Panc1 (cell line): ENCODE results near the gene SLC9A7. TPM values are rescaled to one million over a fixed set of nuclear protein-coding genes. Genes with fewer than 3 reads are reported as not detected.

Source experiments
- ATAC-seq: fragments of 200-7000 bp; cut with Tn5 transposase; 2 replicates; pipeline ENCODE4 v1.9.1; 2020; ENCODE audit warnings: mild to moderate bottlenecking, moderate library complexity
- BruUV-seq: library from RNA; stranded (reverse); fragments of 400-500 nt; replicated peaks from 2 replicates; lab custom pipeline; 2021; lab: Mats Ljungman, UMichigan
- CTCF ChIA-PET: fragments of 300-600 bp; sonication (Branson Sonifier 250); formaldehyde crosslinking; loops from one replicate; lab custom pipeline; 2022; ENCODE audit warnings: antibody characterized with exemption; lab: Charles Lee
- POLR2A ChIA-PET: fragments of 300-600 bp; sonication (Branson Sonifier 250); formaldehyde crosslinking; loops from one replicate; lab custom pipeline; 2022; ENCODE audit warnings: antibody characterized with exemption; lab: Charles Lee
- DNase-seq: peaks from one replicate; pipeline ENCODE4 v3.0.0-alpha.2; 2010; ENCODE audit warnings: low read depth, low spot score
- H3K27ac ChIP-seq: 2 replicates; pipeline ENCODE4 v1.5.1; 2011; ENCODE audit warnings: mild to moderate bottlenecking, low read length, inconsistent platforms
- H3K27me3 ChIP-seq: fragments of 200-500 bp; sonication (Bioruptor generic); 2 replicates; pipeline ENCODE4 v1.6.0; 2014; ENCODE audit warnings: low read length, inconsistent platforms; ENCODE audit not compliant: control insufficient read depth, insufficient read depth
- H3K36me3 ChIP-seq: fragments of 200-500 bp; sonication (Bioruptor generic); 2 replicates; pipeline ENCODE4 v1.5.1; 2014; ENCODE audit warnings: inconsistent platforms, mild to moderate bottlenecking, low read length, moderate library complexity; ENCODE audit not compliant: control insufficient read depth, insufficient read depth
- H3K4me1 ChIP-seq: 2 replicates; pipeline ENCODE4 v1.5.1; 2011; ENCODE audit warnings: inconsistent platforms, mild to moderate bottlenecking, low read length, moderate library complexity; ENCODE audit not compliant: control insufficient read depth, insufficient read depth
- H3K4me3 ChIP-seq, 2 experiments: 2 replicates each; pipeline ENCODE4 v1.5.1; 2011 to 2012; ENCODE audit warnings: low read depth in 2 of 2, low read length in 2 of 2, mild to moderate bottlenecking in 2 of 2, inconsistent platforms in 1 of 2, moderate library complexity in 1 of 2
- H3K9me3 ChIP-seq: fragments of 200-500 bp; sonication (Bioruptor generic); 2 replicates; pipeline ENCODE4 v1.5.1; 2014; ENCODE audit warnings: low read depth, mild to moderate bottlenecking, inconsistent platforms, low read length, moderate library complexity; ENCODE audit not compliant: control insufficient read depth, insufficient read depth
- POLR2AphosphoS5 ChIP-seq: IDR thresholded peaks from 2 replicates; pipeline ENCODE4 v1.6.1; 2012; ENCODE audit warnings: mild to moderate bottlenecking, low read depth, low read length, moderate library complexity
- SIN3A ChIP-seq: IDR thresholded peaks from 2 replicates; pipeline ENCODE4 v1.6.1; 2012; ENCODE audit warnings: low read depth, mild to moderate bottlenecking, low read length, moderate library complexity, borderline replicate concordance; ENCODE audit not compliant: insufficient read depth
- TCF7L2 ChIP-seq: IDR thresholded peaks from 2 replicates; pipeline ENCODE4 v1.6.1; 2011; ENCODE audit warnings: mild to moderate bottlenecking, low read depth, low read length, inconsistent platforms
- in situ Hi-C: cut with HindIII; loops from 2 replicates; pipeline ENCODE4 v1.10.0; 2016; ENCODE audit warnings: low sequenced_read_pairs, low pct_unique_long_range_greater_than_20kb
- intact Hi-C: fragments of 100-400 bp; cut with micrococcal nuclease; formaldehyde crosslinking; loops from one replicate; pipeline ENCODE4 v1.10.0; 2022; ENCODE audit not compliant: unreplicated experiment
- total RNA-seq: library from RNA; stranded (reverse); gene quantifications from one replicate; pipeline ENCODE4 v1.2.1, GENCODE V29; 2021; ENCODE audit not compliant: unreplicated experiment
- TF ChIP-seq, protein P1 (sequence below), 2 experiments: IDR thresholded peaks; 2 replicates each; pipeline ENCODE4 v1.6.1; 2011 to 2012; ENCODE audit warnings: low read depth in 2 of 2, control low read depth in 1 of 2, low read length in 1 of 2, mild to moderate bottlenecking in 1 of 2, moderate library complexity in 1 of 2; ENCODE audit not compliant: insufficient read depth in 1 of 2
- TF ChIP-seq, protein P2 (sequence below): fragments of 450-650 bp; IDR thresholded peaks from 2 replicates; pipeline ENCODE4 v1.5.1; 2017; ENCODE audit warnings: mild to moderate bottlenecking

Gene SLC9A7
- total RNA-seq, 1 experiment from 2014 or later = 80.4 TPM

DNA sequence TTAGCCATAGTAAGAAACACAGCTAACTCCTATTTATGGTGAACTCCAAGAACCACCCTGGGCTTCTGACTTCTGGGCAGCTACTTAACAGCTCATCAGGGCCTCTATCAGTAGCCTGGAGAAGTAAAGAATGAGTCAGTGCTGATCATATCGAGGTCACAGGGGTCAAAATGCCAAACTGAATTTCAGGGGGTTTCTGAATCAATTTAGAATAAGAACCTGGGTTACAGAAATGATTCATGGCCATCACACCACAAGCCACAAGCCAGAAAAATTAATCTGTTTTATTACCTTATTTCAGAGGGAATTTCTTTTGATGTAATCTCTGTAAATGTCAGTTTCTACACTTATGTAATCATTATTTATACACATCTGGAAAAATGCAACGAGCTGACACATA is 121.0 kb downstream of the SLC9A7 start:
- Histone ChIP-seq H3K9me3 (no peaks in the 10 kb centered on the region), H3K4me3 (no peak overlapping the region), H3K36me3 (no peaks in the 10 kb centered on the region; the same call in none of the 2 replicates), H3K4me1 (no peaks in the 10 kb centered on the region), H3K27ac (no peak overlapping the region), H3K27me3 (no peaks in the 10 kb centered on the region)
- BruUV-seq = no TSS peak
- in situ Hi-C loops = no loop called here
- TF ChIP-seq, protein P1, sequence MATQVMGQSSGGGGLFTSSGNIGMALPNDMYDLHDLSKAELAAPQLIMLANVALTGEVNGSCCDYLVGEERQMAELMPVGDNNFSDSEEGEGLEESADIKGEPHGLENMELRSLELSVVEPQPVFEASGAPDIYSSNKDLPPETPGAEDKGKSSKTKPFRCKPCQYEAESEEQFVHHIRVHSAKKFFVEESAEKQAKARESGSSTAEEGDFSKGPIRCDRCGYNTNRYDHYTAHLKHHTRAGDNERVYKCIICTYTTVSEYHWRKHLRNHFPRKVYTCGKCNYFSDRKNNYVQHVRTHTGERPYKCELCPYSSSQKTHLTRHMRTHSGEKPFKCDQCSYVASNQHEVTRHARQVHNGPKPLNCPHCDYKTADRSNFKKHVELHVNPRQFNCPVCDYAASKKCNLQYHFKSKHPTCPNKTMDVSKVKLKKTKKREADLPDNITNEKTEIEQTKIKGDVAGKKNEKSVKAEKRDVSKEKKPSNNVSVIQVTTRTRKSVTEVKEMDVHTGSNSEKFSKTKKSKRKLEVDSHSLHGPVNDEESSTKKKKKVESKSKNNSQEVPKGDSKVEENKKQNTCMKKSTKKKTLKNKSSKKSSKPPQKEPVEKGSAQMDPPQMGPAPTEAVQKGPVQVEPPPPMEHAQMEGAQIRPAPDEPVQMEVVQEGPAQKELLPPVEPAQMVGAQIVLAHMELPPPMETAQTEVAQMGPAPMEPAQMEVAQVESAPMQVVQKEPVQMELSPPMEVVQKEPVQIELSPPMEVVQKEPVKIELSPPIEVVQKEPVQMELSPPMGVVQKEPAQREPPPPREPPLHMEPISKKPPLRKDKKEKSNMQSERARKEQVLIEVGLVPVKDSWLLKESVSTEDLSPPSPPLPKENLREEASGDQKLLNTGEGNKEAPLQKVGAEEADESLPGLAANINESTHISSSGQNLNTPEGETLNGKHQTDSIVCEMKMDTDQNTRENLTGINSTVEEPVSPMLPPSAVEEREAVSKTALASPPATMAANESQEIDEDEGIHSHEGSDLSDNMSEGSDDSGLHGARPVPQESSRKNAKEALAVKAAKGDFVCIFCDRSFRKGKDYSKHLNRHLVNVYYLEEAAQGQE (IDR thresholded peaks at IDR 0.05; ENCODE audit: insufficient read depth in 1 of 2, low read depth in 2 of 2, low read length in 1 of 2) = no peak
- TF ChIP-seq SIN3A = no peak
- DNase-seq (no peak), ATAC-seq (no peak)
- ChIA-PET CTCF (no interaction called here), POLR2A (no interaction called here)
- intact Hi-C loops = no loop called here

DNA sequence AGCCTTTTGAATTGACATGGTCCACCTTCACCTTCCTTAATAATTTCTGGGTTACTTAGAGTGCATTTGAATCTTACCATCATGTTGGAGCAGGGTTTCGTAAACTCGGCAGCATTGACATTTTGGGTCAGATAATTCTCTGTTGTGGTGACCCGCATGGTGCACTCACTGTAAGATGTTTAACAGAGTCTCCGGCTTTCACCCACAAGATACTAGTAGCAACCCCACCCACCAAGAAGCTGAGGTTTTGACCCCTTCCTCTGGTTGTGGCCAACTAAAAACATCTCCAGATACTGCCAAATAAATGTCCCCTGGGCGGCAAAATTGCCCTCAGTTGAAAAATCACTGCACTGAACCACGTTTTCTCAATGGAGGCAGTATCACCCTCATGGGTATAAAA is 122.7 kb downstream of the SLC9A7 start:
- in situ Hi-C loops (no loop called here), intact Hi-C loops (no loop called here)
- TF ChIP-seq, protein P2, sequence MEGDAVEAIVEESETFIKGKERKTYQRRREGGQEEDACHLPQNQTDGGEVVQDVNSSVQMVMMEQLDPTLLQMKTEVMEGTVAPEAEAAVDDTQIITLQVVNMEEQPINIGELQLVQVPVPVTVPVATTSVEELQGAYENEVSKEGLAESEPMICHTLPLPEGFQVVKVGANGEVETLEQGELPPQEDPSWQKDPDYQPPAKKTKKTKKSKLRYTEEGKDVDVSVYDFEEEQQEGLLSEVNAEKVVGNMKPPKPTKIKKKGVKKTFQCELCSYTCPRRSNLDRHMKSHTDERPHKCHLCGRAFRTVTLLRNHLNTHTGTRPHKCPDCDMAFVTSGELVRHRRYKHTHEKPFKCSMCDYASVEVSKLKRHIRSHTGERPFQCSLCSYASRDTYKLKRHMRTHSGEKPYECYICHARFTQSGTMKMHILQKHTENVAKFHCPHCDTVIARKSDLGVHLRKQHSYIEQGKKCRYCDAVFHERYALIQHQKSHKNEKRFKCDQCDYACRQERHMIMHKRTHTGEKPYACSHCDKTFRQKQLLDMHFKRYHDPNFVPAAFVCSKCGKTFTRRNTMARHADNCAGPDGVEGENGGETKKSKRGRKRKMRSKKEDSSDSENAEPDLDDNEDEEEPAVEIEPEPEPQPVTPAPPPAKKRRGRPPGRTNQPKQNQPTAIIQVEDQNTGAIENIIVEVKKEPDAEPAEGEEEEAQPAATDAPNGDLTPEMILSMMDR = no peak
- TF ChIP-seq TCF7L2 (no peak), POLR2AphosphoS5 (no peak), SIN3A (no peak)
- TF ChIP-seq, protein P1 (IDR thresholded peaks at IDR 0.05; ENCODE audit: insufficient read depth in 1 of 2, low read depth in 2 of 2, low read length in 1 of 2) = no peak
- no peak overlapping the region for H3K27ac ChIP-seq
- no peaks in the 10 kb centered on the region for H3K27me3 ChIP-seq
- ATAC-seq (no peak), DNase-seq (no peak)
- no peaks in the 10 kb centered on the region for H3K9me3 ChIP-seq
- CTCF ChIA-PET = no interaction called here
- H3K36me3 ChIP-seq = no peaks in the 10 kb centered on the region; the same call in 1 of the 2 replicates
- POLR2A ChIA-PET = no interaction called here
- BruUV-seq = no TSS peak
- H3K4me1 ChIP-seq = no peaks in the 10 kb centered on the region
- H3K4me3 ChIP-seq = no peak overlapping the region
